Stimulated activated naive CD8-positive, alpha-beta T cell treated with anti-CD3 and anti-CD28 coated beads, Interleukin-15, amount 100 ng/mL, for 72 hours (primary cell): Measurements from ENCODE around the gene PDS5A.

Experiments
- ATAC-seq: fragments of 150-1000 bp; cut with Tn5 transposase; 2 replicates; pipeline ENCODE4 v1.10.0; 2021; ENCODE audit warnings: mild to moderate bottlenecking, moderate library complexity
- DNase-seq, 2 donors: peaks; one replicate each; pipeline ENCODE4 v3.0.0; 2021 to 2022
- H3K27ac Mint-ChIP-seq, 2 donors: one replicate each; pipeline ENCODE4 v1.8.0; 2022; ENCODE audit warnings: mild to moderate bottlenecking in 2 of 2, mixed read lengths in 2 of 2, moderate library complexity in 2 of 2
- H3K27me3 Mint-ChIP-seq: one replicate; pipeline ENCODE4 v1.8.0; 2022; ENCODE audit warnings: mixed read lengths
- H3K4me1 Mint-ChIP-seq: one replicate; pipeline ENCODE4 v1.8.0; 2022; ENCODE audit warnings: mild to moderate bottlenecking, mixed read lengths
- H3K4me3 Mint-ChIP-seq, 2 donors: one replicate each; pipeline ENCODE4 v1.8.0; 2022; ENCODE audit warnings: mild to moderate bottlenecking in 2 of 2, mixed read lengths in 2 of 2, moderate library complexity in 1 of 2
- H3K9me3 Mint-ChIP-seq, 2 donors: one replicate each; pipeline ENCODE4 v1.8.0; 2022; ENCODE audit warnings: mixed read lengths in 2 of 2

Gene PDS5A

DNA sequence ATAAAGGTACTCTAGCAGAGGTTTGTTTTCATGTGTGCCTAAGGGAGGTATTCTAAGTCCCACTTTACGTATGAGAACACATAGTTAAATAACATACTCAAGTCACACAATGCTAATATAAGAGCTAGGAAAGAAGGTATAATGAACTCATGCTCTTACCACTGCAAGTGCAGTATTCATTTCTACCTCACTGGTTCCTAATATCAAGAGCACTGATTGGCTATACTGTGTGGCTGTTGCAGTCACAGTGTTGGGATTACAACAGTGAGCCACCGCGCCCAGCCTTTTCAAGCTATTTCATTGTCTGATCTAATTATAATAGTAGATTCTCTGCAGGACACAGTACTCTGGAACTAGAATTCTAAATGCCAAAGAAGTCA lies 84.0 kb downstream of the PDS5A start:
- H3K9me3 Mint-ChIP-seq, result no peaks in the 10 kb centered on the region
- H3K27me3 Mint-ChIP-seq, result no peaks in the 10 kb centered on the region
- no peaks in the 10 kb centered on the region for H3K4me1 Mint-ChIP-seq
- no peak overlapping the region for H3K27ac Mint-ChIP-seq
- no peak overlapping the region for H3K4me3 Mint-ChIP-seq
- no peak for ATAC-seq
- DNase-seq, result no peak

DNA sequence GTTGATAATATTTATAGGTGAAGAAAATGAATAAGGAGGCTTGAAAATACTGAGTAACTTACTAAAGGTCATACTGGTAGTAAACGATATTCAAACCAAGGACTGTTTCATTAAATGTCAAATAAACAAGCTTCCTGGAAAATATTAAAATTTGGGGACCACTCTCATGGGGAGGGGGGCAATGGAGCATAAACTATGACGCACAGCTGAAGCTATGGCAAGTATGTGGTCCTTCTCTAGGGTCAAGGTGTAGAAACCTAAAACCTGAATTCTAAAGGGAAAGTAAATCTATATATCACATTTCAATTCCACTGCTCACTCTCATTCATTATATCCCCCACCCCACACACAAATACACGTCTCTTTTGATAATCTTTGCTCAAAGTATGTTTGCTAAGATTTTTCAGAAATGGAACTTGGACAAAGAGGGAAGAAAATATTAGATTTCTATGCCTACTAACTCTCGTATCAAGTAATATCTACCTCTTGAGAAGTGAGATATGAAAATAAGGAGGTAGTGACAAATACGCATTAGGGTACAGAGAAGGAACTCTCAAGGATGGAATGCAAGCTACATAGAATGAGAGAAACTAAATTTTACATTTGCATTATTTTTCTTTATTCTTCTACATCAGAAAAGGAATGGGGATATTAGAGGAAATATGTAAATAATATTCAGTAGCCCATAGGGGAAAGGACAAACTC lies 84.6 kb downstream of the PDS5A start:
- Mint-ChIP-seq H3K4me1 (no peaks in the 10 kb centered on the region), H3K4me3 (no peak overlapping the region), H3K27me3 (no peaks in the 10 kb centered on the region), H3K27ac (no peak overlapping the region), H3K9me3 (no peaks in the 10 kb centered on the region)
- no peak for DNase-seq
- no peak for ATAC-seq

DNA sequence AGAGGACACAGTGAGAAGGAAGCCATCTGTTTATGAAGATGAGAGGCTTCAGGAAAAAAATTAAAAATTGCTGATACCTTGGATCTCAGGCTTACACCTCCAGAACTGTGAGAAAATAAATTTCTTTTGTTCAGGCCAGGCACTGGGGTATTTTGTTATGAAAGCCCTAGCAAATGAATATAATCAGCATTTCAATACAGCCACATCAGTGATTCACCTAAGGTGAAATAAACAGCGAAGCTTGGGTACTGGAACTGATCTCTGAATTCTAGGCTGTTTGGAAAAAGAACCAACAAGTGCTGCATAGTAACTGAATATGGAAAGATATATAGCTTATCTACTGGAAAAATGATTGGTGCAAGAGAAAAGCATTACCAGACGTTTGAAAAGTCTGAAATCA lies 88.5 kb downstream of the PDS5A start:
- Mint-ChIP-seq H3K4me3 (no peak overlapping the region), H3K4me1 (no peaks in the 10 kb centered on the region), H3K27me3 (no peaks in the 10 kb centered on the region), H3K9me3 (no peaks in the 10 kb centered on the region), H3K27ac (peak overlapping the region in 1 of 2 donors; percentile 49)
- DNase-seq, result no peak
- no peak for ATAC-seq

DNA sequence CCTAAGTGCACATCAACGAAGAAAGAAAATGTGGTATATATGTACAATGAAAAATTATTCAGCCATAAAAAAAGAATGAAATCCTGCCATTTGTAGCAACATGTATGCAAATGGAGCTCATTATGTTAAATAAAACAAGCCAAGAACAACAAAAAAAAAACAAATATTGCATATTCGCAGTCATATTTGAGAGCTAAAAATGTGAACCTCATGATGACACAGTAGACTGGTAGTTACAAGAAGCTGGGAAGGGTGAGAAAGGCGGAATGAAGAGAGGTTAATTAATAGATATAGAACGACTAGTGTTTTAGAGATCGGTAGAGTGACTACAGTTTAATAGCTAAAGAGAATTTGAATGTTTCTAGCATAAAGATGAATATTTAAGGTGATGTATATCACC lies 89.2 kb downstream of the PDS5A start:
- ATAC-seq (no peak), DNase-seq (no peak)
- Mint-ChIP-seq H3K4me3 (no peak overlapping the region), H3K27me3 (no peaks in the 10 kb centered on the region), H3K9me3 (no peaks in the 10 kb centered on the region), H3K27ac (peak overlapping the region in 1 of 2 donors; percentile 17), H3K4me1 (no peaks in the 10 kb centered on the region)

DNA sequence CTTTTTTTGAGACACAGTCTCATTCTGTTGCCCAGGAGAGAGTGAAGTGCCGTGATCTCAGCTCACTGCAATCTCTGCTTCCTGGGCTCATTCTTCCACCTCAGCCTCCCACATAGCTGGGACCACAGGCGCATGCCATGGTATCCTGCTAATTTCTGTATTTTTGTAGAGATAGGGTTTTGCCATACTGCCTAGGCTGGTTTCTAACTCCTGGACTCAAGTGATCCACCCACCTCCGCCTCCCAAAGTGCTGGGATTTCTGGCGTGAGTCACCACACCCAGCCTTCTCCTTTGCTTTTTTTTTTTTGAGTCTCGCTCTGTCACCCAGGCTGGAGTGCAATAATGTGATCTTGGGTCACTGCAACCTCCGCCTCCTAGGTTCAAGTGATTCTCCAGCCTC lies 94.1 kb downstream of the PDS5A start:
- peak overlapping the region; percentile 48 to 83 for H3K27ac Mint-ChIP-seq
- H3K4me3 Mint-ChIP-seq, result no peak overlapping the region
- no peaks in the 10 kb centered on the region for H3K27me3 Mint-ChIP-seq
- no peaks in the 10 kb centered on the region for H3K9me3 Mint-ChIP-seq
- DNase-seq, result no peak
- H3K4me1 Mint-ChIP-seq, result peaks cover 5% of the 10 kb centered on the region
- no peak for ATAC-seq

DNA sequence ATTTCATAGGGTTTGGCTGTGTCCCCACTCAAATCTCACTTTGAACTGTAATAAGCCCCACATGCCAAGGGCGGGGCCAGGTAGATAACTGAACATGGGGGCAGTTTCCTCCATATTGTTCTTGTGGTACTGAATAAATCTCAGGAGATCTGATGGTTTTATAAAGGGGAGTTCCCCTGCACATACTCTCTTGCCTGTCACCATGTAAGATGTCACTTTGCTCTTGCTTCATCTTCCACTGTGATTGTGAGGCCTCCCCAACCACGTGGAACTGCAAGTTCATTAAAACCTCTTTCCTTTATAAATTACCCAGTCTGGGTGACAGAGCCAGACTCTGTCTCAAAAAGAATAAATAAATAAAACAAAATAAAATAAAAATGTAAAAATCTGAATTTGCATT lies 95.9 kb downstream of the PDS5A start:
- no peaks in the 10 kb centered on the region for H3K27me3 Mint-ChIP-seq
- H3K9me3 Mint-ChIP-seq, result no peaks in the 10 kb centered on the region
- H3K4me1 Mint-ChIP-seq, result peaks cover 5% of the 10 kb centered on the region
- no peak for ATAC-seq
- no peak for DNase-seq
- no peak overlapping the region for H3K4me3 Mint-ChIP-seq
- no peak overlapping the region for H3K27ac Mint-ChIP-seq

DNA sequence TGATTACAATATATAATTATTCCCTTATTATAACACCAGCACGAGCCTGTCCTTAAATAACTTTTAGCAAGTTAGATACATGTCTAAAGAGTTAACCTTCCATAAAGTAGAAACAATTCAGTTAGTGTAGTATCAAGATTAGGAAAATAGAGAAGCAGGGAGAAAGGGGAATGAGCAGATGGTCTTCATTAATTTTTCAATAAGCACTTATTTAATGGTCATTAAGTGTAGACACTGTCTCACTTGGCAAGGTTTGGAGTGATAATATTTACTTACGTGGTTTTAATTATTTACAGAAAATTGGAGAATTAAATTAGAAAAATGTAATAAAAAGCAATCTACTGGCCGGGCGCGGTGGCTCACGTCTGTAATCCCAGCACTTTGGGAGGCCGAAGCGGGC lies 99.7 kb downstream of the PDS5A start:
- H3K9me3 Mint-ChIP-seq, result no peaks in the 10 kb centered on the region
- ATAC-seq, result no peak
- no peak for DNase-seq
- no peak overlapping the region for H3K4me3 Mint-ChIP-seq
- H3K27me3 Mint-ChIP-seq, result no peaks in the 10 kb centered on the region
- peaks cover 18% of the 10 kb centered on the region for H3K4me1 Mint-ChIP-seq
- H3K27ac Mint-ChIP-seq, result no peak overlapping the region

DNA sequence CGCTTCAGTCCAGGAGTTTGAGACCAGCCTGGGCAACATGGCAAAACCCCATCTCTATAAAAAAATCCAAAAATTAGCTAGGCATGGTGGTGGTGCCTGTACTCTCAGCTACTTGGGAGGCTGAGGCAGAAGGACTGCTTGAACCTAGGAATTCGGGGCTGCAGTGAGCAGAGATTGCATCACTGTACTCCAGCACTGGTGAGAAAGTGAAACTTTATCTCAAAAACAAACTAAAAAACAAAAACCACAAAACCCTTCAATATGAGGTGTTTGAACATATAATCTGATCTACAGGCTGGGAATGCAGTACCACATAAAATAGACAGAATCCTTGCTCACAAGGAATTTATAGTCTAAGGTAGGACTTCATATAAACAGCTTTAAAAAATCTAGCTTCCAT lies 103.9 kb downstream of the PDS5A start:
- H3K4me3 Mint-ChIP-seq, result peak overlapping the region in 1 of 2 donors; percentile 18
- DNase-seq (no peak), ATAC-seq (peak; percentile 39)

DNA sequence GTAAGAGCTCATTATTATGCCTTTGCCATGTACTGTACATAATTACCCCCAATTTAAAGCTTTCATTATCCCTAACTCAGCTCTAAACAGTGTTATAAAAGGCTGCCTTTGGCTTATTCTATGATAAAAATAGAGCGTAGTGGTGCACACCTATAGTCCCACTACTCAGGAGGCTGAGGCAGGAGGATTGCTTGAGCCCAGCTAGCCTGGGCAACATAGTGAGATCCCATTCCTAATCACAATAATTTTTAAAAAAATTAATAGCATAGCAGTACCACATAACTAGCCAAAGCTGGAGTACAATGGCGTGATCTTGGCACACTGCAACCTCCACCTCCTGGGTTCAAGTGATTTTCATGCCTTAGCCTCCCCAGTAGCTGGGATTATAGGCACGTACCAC lies 112.4 kb downstream of the PDS5A start:
- H3K27me3 Mint-ChIP-seq, result no peaks in the 10 kb centered on the region
- no peaks in the 10 kb centered on the region for H3K9me3 Mint-ChIP-seq
- ATAC-seq, result no peak
- H3K4me1 Mint-ChIP-seq, result peaks cover 9% of the 10 kb centered on the region
- H3K27ac Mint-ChIP-seq, result no peak overlapping the region
- DNase-seq, result no peak
- H3K4me3 Mint-ChIP-seq, result no peak overlapping the region

More for the DNA sequence above, 103.9 kb downstream of the PDS5A start:
- peaks cover 13% of the 10 kb centered on the region for H3K4me1 Mint-ChIP-seq
- H3K27me3 Mint-ChIP-seq, result no peaks in the 10 kb centered on the region
- peak overlapping the region; percentile 70 to 87 for H3K27ac Mint-ChIP-seq
- H3K9me3 Mint-ChIP-seq, result no peaks in the 10 kb centered on the region

DNA sequence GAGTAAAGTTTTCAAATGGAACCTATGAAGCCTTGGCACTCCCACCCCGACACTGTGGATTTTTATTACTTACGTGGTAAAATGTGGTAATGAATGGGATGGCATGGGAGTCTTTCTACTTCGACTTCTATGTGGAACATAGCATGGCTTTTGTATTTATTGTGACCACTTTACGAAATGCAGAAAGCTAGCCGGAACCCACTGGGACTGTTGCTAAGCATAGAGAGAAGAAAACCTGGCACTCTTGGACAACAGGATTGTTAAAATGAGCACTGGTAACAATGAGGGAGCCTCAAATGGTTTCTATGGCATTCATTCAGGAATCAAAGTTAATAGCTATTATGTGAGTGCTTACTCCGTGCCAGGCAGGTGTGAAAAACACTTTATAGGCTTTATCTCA lies 113.3 kb downstream of the PDS5A start:
- H3K27ac Mint-ChIP-seq, result no peak overlapping the region
- no peak for ATAC-seq

DNA sequence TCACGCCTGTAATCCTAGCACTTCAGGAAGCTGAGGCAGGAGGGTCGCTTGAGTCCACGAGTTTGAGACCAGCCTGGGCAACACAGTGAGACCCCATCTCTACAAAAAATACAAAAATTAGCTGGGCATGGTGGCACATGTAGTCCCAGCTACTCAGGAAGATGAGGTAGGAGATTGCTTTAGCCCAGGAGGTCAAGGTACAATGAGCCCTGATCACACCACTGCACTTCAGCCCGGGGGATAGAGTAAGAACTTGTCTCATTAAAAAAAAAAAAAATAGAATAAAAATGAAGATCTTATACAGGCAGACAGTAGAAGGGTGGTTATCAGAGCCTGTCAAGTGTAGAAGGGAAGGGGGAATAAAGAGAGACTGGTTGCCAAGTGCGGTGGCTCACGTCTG lies 116.9 kb downstream of the PDS5A start:
- Mint-ChIP-seq H3K4me3 (no peak overlapping the region), H3K27me3 (no peaks in the 10 kb centered on the region), H3K4me1 (peaks cover 7% of the 10 kb centered on the region), H3K27ac (peak overlapping the region; percentile 18 to 67), H3K9me3 (peaks cover 2 to 3% of the 10 kb centered on the region in 2 donors)
- DNase-seq, result no peak
- no peak for ATAC-seq

More for the DNA sequence above, 113.3 kb downstream of the PDS5A start:
- Mint-ChIP-seq H3K27me3 (no peaks in the 10 kb centered on the region), H3K4me1 (peaks cover 9% of the 10 kb centered on the region), H3K4me3 (no peak overlapping the region), H3K9me3 (no peaks in the 10 kb centered on the region)
- no peak for DNase-seq

DNA sequence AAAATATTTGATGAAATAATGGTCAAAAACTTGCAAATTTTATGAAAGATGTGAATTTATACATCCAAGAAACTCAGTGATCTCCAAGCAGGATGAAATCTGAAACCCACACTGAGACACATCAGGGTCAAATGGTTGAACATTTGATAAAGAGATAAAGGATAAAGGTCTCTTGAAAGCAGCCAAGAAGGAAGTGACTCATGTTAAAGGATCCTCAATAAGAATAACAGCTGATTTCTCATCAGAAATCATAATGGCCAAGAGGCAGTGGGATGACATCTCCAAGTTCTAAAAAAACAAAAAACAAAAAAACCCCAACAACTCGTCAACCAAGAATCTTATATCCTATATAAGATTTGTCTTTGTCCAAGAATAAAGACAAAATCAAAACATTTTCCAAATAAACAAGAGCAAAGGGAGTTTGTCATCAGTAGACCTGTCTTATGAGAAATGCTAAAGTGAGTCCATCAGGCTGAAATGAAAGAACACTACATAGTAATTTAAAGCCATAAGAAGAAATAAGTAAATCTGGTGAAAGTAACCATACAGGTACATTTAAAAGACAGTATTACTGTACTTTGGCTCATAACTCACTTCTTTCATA lies 121.7 kb downstream of the PDS5A start:
- Mint-ChIP-seq H3K27me3 (no peaks in the 10 kb centered on the region), H3K9me3 (peaks cover 8 to 11% of the 10 kb centered on the region in 2 donors), H3K27ac (no peak overlapping the region), H3K4me3 (no peak overlapping the region), H3K4me1 (peaks cover 16% of the 10 kb centered on the region)
- ATAC-seq, result no peak
- DNase-seq, result no peak

DNA sequence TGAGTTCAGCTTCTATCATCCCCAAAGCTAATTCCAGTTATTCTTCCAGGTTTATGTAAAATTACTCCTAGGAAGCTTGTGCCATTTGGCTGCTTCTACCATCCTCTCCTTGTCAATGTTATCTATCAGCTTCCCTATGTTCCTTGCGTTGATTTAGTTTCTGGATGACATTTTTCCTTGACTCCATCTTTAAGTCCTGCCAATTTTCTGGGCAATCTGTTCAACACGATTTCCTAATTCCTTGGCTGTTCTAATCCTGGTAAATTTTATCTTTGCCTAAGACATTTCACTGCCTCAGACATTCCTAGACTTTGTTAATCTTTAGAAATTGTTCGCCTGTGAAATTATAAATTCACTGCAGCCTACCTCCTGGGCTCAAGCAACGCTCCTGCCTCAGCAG lies 125.1 kb downstream of the PDS5A start:
- H3K27me3 Mint-ChIP-seq, result no peaks in the 10 kb centered on the region
- peaks cover 8 to 11% of the 10 kb centered on the region in 2 donors for H3K9me3 Mint-ChIP-seq
- no peak overlapping the region for H3K27ac Mint-ChIP-seq
- peaks cover 16% of the 10 kb centered on the region for H3K4me1 Mint-ChIP-seq
- no peak overlapping the region for H3K4me3 Mint-ChIP-seq
- ATAC-seq (no peak), DNase-seq (no peak)

DNA sequence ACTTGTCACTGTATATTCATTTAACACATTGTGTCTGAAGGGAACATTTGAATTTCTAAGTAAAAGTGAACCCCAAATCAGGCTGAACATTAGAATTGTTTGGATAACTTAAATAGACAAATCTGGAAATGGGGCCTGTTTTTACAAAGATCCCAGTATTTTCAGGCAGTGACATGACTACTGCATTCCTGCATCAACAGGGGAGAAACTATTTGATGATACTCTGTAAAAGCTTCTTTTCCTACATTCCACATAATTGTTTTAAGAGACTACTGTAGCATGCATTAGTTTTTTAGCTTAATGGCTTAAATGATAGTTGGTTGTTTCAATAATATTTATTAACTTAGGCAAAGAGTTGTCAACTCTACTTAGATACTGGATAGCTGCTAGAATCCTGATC lies 127.0 kb downstream of the PDS5A start:
- Mint-ChIP-seq H3K4me3 (no peak overlapping the region), H3K27ac (no peak overlapping the region), H3K27me3 (no peaks in the 10 kb centered on the region), H3K4me1 (peaks cover 8% of the 10 kb centered on the region), H3K9me3 (peaks cover 5 to 7% of the 10 kb centered on the region in 2 donors)
- DNase-seq (no peak), ATAC-seq (no peak)

DNA sequence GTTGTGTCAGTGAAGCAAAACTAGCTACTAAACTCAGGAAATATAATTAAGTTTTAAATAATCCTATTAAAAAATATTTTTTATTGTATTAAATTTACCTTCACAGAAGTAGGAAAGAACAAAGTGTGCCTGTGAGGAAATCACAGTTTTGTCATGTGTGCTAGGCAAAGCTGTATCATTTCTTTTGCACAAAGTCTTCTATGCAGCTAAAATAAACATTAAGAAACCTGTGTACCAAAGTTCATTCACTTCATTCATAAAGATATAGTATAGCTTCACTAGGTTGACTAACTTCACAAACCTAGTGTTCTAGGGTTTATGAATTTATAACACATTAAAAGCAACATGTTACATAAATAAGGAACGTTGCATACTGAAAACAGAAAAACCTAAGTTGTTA lies 131.0 kb downstream of the PDS5A start:
- DNase-seq, result no peak
- no peaks in the 10 kb centered on the region for H3K9me3 Mint-ChIP-seq
- no peak for ATAC-seq
- H3K4me3 Mint-ChIP-seq, result no peak overlapping the region
- H3K27ac Mint-ChIP-seq, result no peak overlapping the region
- H3K4me1 Mint-ChIP-seq, result no peaks in the 10 kb centered on the region
- no peaks in the 10 kb centered on the region for H3K27me3 Mint-ChIP-seq

DNA sequence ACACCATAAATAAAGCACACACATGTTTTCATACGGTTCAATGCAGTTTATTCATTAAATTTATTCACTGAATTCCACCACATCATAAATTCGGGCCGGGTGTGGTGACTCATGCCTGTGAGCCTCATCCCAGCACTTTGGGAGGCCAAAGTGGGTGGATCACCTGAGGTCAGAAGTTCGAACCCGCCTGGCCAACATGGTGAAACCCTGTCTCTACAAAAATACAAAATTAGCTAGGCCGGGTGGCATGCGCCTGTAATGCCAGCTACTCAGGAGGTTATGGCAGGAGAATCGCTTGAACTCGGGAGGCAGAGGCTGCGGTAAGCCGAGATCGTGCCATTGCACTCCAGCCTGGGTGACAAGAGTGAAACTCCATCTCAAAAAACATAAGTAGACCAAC lies 131.6 kb downstream of the PDS5A start:
- Mint-ChIP-seq H3K27me3 (no peaks in the 10 kb centered on the region), H3K4me3 (no peak overlapping the region), H3K9me3 (no peaks in the 10 kb centered on the region), H3K27ac (no peak overlapping the region), H3K4me1 (no peaks in the 10 kb centered on the region)
- ATAC-seq (no peak), DNase-seq (no peak)

DNA sequence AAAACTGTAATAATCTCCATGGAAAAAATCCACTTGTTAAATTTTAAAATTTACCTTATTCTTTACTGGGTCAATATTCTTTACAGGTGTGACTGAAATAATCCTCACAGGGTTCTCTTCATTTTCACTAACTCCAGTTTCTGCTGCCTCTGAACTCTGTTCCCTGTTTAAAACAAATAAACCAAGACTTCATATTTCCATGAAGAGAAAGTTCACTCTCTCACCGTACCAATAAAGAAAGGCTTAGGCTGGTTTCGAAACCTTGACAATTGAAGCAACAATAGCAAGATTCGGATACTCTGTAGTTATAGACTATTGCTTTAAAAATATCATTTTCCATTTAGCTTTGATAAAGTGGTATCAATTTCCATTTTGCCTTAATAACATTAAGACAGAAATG lies 135.8 kb downstream of the PDS5A start:
- no peak for ATAC-seq
- no peaks in the 10 kb centered on the region for H3K27me3 Mint-ChIP-seq
- H3K4me1 Mint-ChIP-seq, result no peaks in the 10 kb centered on the region
- no peak overlapping the region for H3K27ac Mint-ChIP-seq
- H3K9me3 Mint-ChIP-seq, result no peaks in the 10 kb centered on the region
- no peak for DNase-seq
- no peak overlapping the region for H3K4me3 Mint-ChIP-seq
